Right lobe of liver (tissue), 4 donors: Measurements from ENCODE around the gene MRC1.

Experiments
- POLR2A ChIP-seq: fragments of 450-650 bp; IDR thresholded peaks from one replicate; pipeline ENCODE4 v1.6.1; 2017; ENCODE audit warnings: antibody characterized with exemption, mild to moderate bottlenecking
- TF ChIP-seq, protein P1 (sequence below), 4 donors: fragments of 200-600 bp in 3 of 4; fragments of 450-650 bp in 1 of 4; IDR thresholded peaks; one replicate each; pipeline versions ENCODE4 v1.5.1 to v1.8.0; 2016 to 2022; ENCODE audit warnings: antibody characterized with exemption in 4 of 4, mild to moderate bottlenecking in 2 of 4
- donor health status: DM: no; HTN: no; CAD: no.
- donor health status: DM: no; HTN: no; CAD: no.
- donor health status: DM: no; HTN: yes; CAD: no.

DNA sequence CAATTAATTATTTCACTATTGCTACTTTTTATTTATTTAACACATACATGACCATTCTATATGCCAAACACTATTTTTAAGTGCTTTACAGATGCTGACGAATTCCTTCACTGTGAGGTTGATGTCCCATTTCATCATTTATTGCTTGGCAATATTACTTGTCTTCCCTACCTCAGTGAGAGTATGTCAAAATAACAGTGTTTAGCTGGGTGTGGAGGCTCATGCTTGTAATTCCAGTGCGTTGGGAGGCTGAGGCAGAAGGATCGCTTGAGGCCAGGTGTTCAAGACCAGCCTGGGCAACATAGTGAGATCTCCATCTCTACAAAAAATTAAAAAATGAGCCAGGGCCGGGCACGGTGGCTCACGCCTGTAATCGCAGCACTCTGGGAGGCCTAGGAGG is 19.8 kb upstream of the MRC1 start:
- no peak for TF ChIP-seq POLR2A
- TF ChIP-seq, protein P1, sequence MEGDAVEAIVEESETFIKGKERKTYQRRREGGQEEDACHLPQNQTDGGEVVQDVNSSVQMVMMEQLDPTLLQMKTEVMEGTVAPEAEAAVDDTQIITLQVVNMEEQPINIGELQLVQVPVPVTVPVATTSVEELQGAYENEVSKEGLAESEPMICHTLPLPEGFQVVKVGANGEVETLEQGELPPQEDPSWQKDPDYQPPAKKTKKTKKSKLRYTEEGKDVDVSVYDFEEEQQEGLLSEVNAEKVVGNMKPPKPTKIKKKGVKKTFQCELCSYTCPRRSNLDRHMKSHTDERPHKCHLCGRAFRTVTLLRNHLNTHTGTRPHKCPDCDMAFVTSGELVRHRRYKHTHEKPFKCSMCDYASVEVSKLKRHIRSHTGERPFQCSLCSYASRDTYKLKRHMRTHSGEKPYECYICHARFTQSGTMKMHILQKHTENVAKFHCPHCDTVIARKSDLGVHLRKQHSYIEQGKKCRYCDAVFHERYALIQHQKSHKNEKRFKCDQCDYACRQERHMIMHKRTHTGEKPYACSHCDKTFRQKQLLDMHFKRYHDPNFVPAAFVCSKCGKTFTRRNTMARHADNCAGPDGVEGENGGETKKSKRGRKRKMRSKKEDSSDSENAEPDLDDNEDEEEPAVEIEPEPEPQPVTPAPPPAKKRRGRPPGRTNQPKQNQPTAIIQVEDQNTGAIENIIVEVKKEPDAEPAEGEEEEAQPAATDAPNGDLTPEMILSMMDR (IDR thresholded peaks at IDR 0.05): no peak
